Fibroblast of lung (primary cell): ENCODE data around the gene STK4. TPM values are rescaled to one million over a fixed set of nuclear protein-coding genes. Genes with fewer than 3 reads are reported as not detected.

ENCODE experiments used
- DNase-seq, 2 donors: peaks; one replicate each; pipeline versions ENCODE4 v3.0.0 to v3.0.0-alpha.2; 2010; ENCODE audit warnings: low read depth in 2 of 2
- H2AFZ ChIP-seq: 2 replicates; pipeline ENCODE4 v1.5.1; 2012; ENCODE audit warnings: low read length, control low read depth, inconsistent platforms
- H3K27ac ChIP-seq: 2 replicates; pipeline ENCODE4 v1.5.1; 2011; ENCODE audit warnings: low read length, control low read depth; ENCODE audit not compliant: insufficient read depth
- H3K27me3 ChIP-seq: 2 replicates; pipeline ENCODE4 v1.5.1; 2011; ENCODE audit warnings: mild to moderate bottlenecking, low read length; ENCODE audit not compliant: control insufficient read depth, insufficient read depth
- H3K36me3 ChIP-seq: 2 replicates; pipeline ENCODE4 v1.5.1; 2011; ENCODE audit warnings: low read length; ENCODE audit not compliant: control insufficient read depth, insufficient read depth
- H3K4me1 ChIP-seq: 2 replicates; pipeline ENCODE4 v1.5.1; 2011; ENCODE audit warnings: low read length; ENCODE audit not compliant: control insufficient read depth, insufficient read depth; ENCODE audit errors: extremely low read depth
- H3K4me2 ChIP-seq: 2 replicates; pipeline ENCODE4 v1.5.1; 2011; ENCODE audit warnings: low read length, control low read depth; ENCODE audit not compliant: insufficient read depth; ENCODE audit errors: extremely low read depth
- H3K4me3 ChIP-seq, 4 experiments: fragments of 200-600 bp in 1 of 4; sonication (generic) in 1 of 4; replicated peaks in 1 of 4; 2 replicates each; pipeline ENCODE4 v1.5.1; 2011 to 2016; ENCODE audit warnings: low read length in 4 of 4, low read depth in 3 of 4, mild to moderate bottlenecking in 3 of 4, control low read depth in 2 of 4, inconsistent platforms in 1 of 4, mixed read lengths in 1 of 4; ENCODE audit not compliant: insufficient read depth in 1 of 4; ENCODE audit errors: control extremely low read depth in 1 of 4
- H3K79me2 ChIP-seq: 2 replicates; pipeline ENCODE4 v1.5.1; 2012; ENCODE audit warnings: mild to moderate bottlenecking, low read length, inconsistent platforms; ENCODE audit not compliant: control insufficient read depth, insufficient read depth
- H3K9ac ChIP-seq: 2 replicates; pipeline ENCODE4 v1.5.1; 2011; ENCODE audit warnings: mild to moderate bottlenecking, low read length, control low read depth; ENCODE audit not compliant: insufficient read depth
- H3K9me3 ChIP-seq: 2 replicates; pipeline ENCODE4 v1.5.1; 2012; ENCODE audit warnings: low read depth, low read length; ENCODE audit not compliant: control insufficient read depth, insufficient read depth
- H4K20me1 ChIP-seq: 2 replicates; pipeline ENCODE4 v1.5.1; 2011; ENCODE audit warnings: low read length; ENCODE audit not compliant: control insufficient read depth, insufficient read depth; ENCODE audit errors: extremely low read depth
- CTCF ChIP-seq, 2 donors: IDR thresholded peaks in 1 of 2; conservative IDR thresholded peaks in 1 of 2; 1 replicate in 1 of 2; 2 replicates in 1 of 2; pipeline ENCODE4 v1.5.1; 2011 to 2012; ENCODE audit warnings: low read length in 2 of 2, control low read depth in 1 of 2, inconsistent platforms in 1 of 2, low read depth in 1 of 2, mild to moderate bottlenecking in 1 of 2
- EZH2 ChIP-seq: IDR thresholded peaks from 2 replicates; pipeline ENCODE4 v1.5.1; 2012; ENCODE audit warnings: low read length, control low read depth, mild to moderate bottlenecking; ENCODE audit errors: missing control alignments
- polyA plus RNA-seq, 2 donors: library from polyadenylated mRNA; depleted of rRNA in 1 of 2; stranded (reverse) in 1 of 2; unstranded in 1 of 2; fragments of >200 nt; gene quantifications; 2 replicates each; pipeline ENCODE4 v1.2.1, GENCODE V29; 2011 to 2012; ENCODE audit warnings: missing spikeins in 1 of 2
- total RNA-seq: library from RNA; depleted of rRNA; stranded (reverse); fragments of >200 nt; gene quantifications from 2 replicates; pipeline ENCODE4 v1.2.1, GENCODE V29; 2014

Gene STK4
- total and polyA plus RNA-seq, 2 donors (not counting 1 experiment from before 2014, with no cell fraction given): 19.0 to 31.7 TPM

DNA sequence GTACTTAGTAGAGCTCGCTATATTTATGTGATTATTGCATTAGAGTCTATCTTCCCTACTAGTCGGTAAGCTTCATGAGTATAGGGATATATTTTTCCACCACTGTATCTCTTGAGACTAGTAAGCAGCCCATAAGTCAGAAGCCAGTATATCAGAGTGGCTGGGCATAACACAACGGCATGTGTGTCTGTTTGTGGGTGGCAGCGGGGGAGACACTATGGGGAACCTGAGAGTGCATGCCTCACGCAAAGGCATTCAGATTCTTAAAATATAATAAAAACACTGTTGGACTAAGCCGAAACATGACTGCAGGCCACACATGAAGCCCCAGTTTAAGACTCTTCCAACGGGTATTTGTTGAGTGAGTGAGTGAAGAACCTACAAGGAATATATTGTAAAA lies 126.6 kb downstream of the STK4 start:
- no peaks in the 10 kb centered on the region for H4K20me1 ChIP-seq
- no peaks in the 10 kb centered on the region for H3K36me3 ChIP-seq
- H3K4me3 ChIP-seq: no peak overlapping the region
- TF ChIP-seq CTCF (conservative IDR thresholded peaks at IDR 0.05 in 1 of 2, IDR thresholded peaks at IDR 0.05 in 1 of 2; ENCODE audit: low read depth in 1 of 2, low read length in 2 of 2) (no peak), EZH2 (no peak)
- no peaks in the 10 kb centered on the region for H3K79me2 ChIP-seq
- no peak for DNase-seq
- H3K27ac ChIP-seq: no peak overlapping the region
- H3K9ac ChIP-seq: no peak overlapping the region
- H2AFZ ChIP-seq: no peak overlapping the region
- H3K4me2 ChIP-seq: no peak overlapping the region
- H3K27me3 ChIP-seq: peaks cover 3% of the 10 kb centered on the region
- H3K4me1 ChIP-seq: peaks cover under 1% of the 10 kb centered on the region
- no peaks in the 10 kb centered on the region for H3K9me3 ChIP-seq

GRCh38 chr20:45094201-45094600 lies 127.9 kb downstream of the STK4 start:
- Histone ChIP-seq H3K4me3 (no peak overlapping the region), H3K79me2 (no peaks in the 10 kb centered on the region), H3K9ac (no peak overlapping the region), H2AFZ (no peak overlapping the region), H3K9me3 (no peaks in the 10 kb centered on the region), H3K4me1 (no peaks in the 10 kb centered on the region), H4K20me1 (no peaks in the 10 kb centered on the region), H3K27ac (no peak overlapping the region), H3K27me3 (peaks cover 8% of the 10 kb centered on the region), H3K36me3 (no peaks in the 10 kb centered on the region), H3K4me2 (no peak overlapping the region)
- TF ChIP-seq CTCF (conservative IDR thresholded peaks at IDR 0.05 in 1 of 2, IDR thresholded peaks at IDR 0.05 in 1 of 2; ENCODE audit: low read depth in 1 of 2, low read length in 2 of 2): no peak
- no peak for TF ChIP-seq EZH2
- no peak for DNase-seq

DNA sequence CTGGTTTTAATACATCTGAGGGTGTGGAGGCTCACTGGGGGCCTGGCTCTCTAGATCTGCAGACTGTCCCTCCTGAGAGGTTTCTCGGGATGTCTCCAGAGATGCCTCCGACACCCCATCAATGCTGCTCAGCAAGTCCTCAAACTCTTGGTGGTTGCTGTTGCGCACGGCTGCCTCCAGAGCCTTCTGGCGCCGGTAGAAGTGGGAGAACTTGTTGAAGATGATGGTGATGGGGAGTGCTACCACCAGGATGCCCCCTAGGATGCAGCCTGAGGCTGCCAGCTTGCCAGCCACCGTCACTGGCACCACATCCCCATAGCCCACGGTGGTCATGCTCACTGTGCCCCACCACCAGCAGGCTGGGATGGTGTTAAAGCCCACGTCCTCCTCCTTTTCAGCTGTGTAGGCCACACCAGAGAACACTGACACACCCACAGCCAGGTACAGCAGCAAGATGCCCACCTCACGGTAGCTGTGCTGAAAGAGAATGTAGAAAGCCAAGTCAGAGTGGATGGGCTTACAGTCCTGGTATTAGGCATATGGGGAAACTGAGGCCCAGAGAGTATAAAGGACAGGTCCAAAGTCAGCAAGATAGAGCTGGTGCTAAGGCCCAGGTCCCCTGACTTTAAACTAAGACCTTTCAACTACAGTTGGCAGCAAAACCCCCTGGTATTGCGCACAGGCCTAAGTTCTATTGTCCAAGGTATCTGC lies 128.7 kb downstream of the STK4 start:
- H4K20me1 ChIP-seq: no peaks in the 10 kb centered on the region
- no peak overlapping the region for H3K4me2 ChIP-seq
- no peak overlapping the region for H3K4me3 ChIP-seq
- peaks cover 11% of the 10 kb centered on the region for H3K27me3 ChIP-seq
- H3K9me3 ChIP-seq: no peaks in the 10 kb centered on the region
- H3K36me3 ChIP-seq: no peaks in the 10 kb centered on the region
- H3K9ac ChIP-seq: no peak overlapping the region
- no peak overlapping the region for H2AFZ ChIP-seq
- no peak for DNase-seq
- H3K27ac ChIP-seq: no peak overlapping the region
- TF ChIP-seq EZH2 (no peak), CTCF (conservative IDR thresholded peaks at IDR 0.05 in 1 of 2, IDR thresholded peaks at IDR 0.05 in 1 of 2; ENCODE audit: low read depth in 1 of 2, low read length in 2 of 2) (no peak)
- no peaks in the 10 kb centered on the region for H3K4me1 ChIP-seq
- no peaks in the 10 kb centered on the region for H3K79me2 ChIP-seq
